Colonic mucosa (tissue), 4 donors: Measurements from ENCODE around the gene PATL2. TPM values are rescaled to one million over a fixed set of nuclear protein-coding genes. Genes with fewer than 3 reads are reported as not detected.

ENCODE experiments used
- DNase-seq: peaks from one replicate; pipeline ENCODE4 v3.0.0-alpha.2; 2020
- H3K27ac ChIP-seq: fragments of 200-600 bp; one replicate; pipeline ENCODE4 v1.8.0; 2021
- H3K27me3 ChIP-seq: fragments of 200-600 bp; one replicate; pipeline ENCODE4 v1.8.0; 2021
- H3K36me3 ChIP-seq: fragments of 200-600 bp; one replicate; pipeline ENCODE4 v1.8.0; 2021
- H3K4me1 ChIP-seq: fragments of 200-600 bp; one replicate; pipeline ENCODE4 v1.8.0; 2021; ENCODE audit warnings: mild to moderate bottlenecking
- H3K4me3 ChIP-seq: fragments of 200-600 bp; one replicate; pipeline ENCODE4 v1.8.0; 2021
- H3K9ac ChIP-seq, 2 donors: one replicate each; pipeline ENCODE4 v1.7.0; 2013; ENCODE audit warnings: control low read depth in 2 of 2, low read depth in 2 of 2, low read length in 2 of 2
- H3K9me3 ChIP-seq: fragments of 200-600 bp; one replicate; pipeline ENCODE4 v1.8.0; 2021
- intact Hi-C: fragments of 100-400 bp; cut with DNase I; formaldehyde crosslinking; loops from one replicate; pipeline ENCODE4 v1.14.1; 2022
- total RNA-seq, 2 donors: library from RNA; stranded (reverse); fragmentation: NEBNext Ultra II Directional in 1 of 2; extraction: Animal tissue kit (Norgen Biotek cat#: 25700) in 1 of 2; gene quantifications; one replicate each; pipeline ENCODE4 v1.2.1, GENCODE V29; 2021
- TF ChIP-seq, protein P1 (sequence below): fragments of 200-600 bp; IDR thresholded peaks from one replicate; pipeline ENCODE4 v1.8.0; 2022; ENCODE audit warnings: antibody characterized with exemption, mild to moderate bottlenecking
- donor health status: healthy.
- donor health status: DM: no; HTN: no; CAD: no.
- donor health status: DM: no; HTN: no; CAD: no.

The PATL2 gene
- total RNA-seq, 2 donors from 2014 or later: 1.2 to 2.6 TPM

- Histone ChIP-seq H3K36me3 (peaks cover 35% of the 10 kb centered on the region), H3K27me3 (no peaks in the 10 kb centered on the region), H3K9ac (no peak overlapping the region), H3K9me3 (no peaks in the 10 kb centered on the region), H3K4me1 (peaks cover 11% of the 10 kb centered on the region), H3K27ac (no peak overlapping the region), H3K4me3 (no peak overlapping the region)
- DNase-seq: no peak
- TF ChIP-seq, protein P1, sequence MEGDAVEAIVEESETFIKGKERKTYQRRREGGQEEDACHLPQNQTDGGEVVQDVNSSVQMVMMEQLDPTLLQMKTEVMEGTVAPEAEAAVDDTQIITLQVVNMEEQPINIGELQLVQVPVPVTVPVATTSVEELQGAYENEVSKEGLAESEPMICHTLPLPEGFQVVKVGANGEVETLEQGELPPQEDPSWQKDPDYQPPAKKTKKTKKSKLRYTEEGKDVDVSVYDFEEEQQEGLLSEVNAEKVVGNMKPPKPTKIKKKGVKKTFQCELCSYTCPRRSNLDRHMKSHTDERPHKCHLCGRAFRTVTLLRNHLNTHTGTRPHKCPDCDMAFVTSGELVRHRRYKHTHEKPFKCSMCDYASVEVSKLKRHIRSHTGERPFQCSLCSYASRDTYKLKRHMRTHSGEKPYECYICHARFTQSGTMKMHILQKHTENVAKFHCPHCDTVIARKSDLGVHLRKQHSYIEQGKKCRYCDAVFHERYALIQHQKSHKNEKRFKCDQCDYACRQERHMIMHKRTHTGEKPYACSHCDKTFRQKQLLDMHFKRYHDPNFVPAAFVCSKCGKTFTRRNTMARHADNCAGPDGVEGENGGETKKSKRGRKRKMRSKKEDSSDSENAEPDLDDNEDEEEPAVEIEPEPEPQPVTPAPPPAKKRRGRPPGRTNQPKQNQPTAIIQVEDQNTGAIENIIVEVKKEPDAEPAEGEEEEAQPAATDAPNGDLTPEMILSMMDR: no peak
- intact Hi-C loops: loop anchor here (10.0 kb wide), 1 partner anchor 924 kb away; the partner anchor contains the start of gene SERF2
These were observed 7.2 kb upstream of the PATL2 start for GRCh38 chr15:44718180-44718926.

DNA sequence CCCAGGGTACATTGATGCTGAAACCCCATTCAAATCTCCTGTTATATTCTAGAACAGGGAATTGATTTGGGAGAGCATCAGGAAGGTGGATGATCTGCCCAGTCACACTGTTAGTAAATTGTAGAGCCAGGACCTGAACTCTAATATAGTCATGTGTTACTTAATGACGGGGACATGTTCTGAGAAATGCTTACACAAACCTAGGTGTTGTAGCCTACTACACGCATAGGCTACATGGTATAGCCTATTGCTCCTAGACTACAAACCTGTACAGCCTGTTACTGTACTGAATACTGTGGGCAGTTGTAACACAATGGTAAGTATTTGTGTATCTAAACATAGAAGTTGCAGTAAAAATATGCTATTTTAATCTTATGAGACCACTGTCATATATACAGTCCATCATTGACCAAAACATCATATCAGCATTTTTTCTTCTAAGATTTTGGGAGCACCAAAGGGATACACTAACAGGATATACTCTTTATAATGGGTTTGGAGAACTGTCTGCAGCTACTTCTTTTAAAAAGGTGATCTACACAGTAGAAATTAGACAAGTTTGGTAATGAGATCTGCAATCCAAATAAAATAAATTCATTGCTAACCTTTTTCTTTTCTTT lies 6.0 kb upstream of the PATL2 start:
- Histone ChIP-seq H3K4me3 (no peak overlapping the region), H3K27ac (no peak overlapping the region), H3K9ac (no peak overlapping the region), H3K36me3 (peaks cover 35% of the 10 kb centered on the region), H3K9me3 (no peaks in the 10 kb centered on the region), H3K4me1 (peaks cover 11% of the 10 kb centered on the region), H3K27me3 (no peaks in the 10 kb centered on the region)
- intact Hi-C loops: loop anchor here (10.0 kb wide), 1 partner anchor 922 kb away; the partner anchor contains the start of gene SERF2
- TF ChIP-seq, protein P1: no peak
- no peak for DNase-seq

DNA sequence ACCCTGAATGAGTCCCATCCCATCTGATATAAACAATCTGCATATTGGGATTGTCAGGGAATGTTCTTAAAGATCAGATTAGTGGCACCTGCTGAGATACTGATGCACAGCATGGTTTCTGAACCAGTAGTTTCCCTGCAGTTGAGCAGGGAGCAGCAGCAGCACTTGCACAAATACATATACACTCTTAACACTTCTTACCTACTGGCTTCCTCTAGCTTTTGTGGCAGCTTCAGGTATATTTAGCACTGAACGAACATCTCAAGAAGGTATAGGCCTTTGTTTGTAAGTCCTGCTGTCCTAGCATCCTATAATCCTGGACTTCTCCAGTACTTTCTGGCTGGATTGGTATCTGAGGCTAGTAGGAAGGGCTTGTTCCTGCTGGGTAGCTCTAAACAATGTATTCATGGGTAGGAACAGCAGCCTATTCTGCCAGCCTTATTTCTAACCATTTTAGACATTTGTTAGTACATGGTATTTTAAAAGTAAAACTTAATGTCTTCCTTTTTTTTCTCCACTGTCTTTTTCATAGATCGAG lies 4.7 kb upstream of the PATL2 start:
- Histone ChIP-seq H3K36me3 (peaks cover 35% of the 10 kb centered on the region), H3K9ac (no peak overlapping the region), H3K27me3 (no peaks in the 10 kb centered on the region), H3K9me3 (no peaks in the 10 kb centered on the region), H3K4me1 (peaks cover 11% of the 10 kb centered on the region), H3K4me3 (peak overlapping the region; percentile 1), H3K27ac (no peak overlapping the region)
- TF ChIP-seq, protein P1: no peak
- DNase-seq: no peak
- intact Hi-C loops: loop anchor here (10.0 kb wide), 1 partner anchor 921 kb away; the partner anchor contains the start of gene SERF2

DNA sequence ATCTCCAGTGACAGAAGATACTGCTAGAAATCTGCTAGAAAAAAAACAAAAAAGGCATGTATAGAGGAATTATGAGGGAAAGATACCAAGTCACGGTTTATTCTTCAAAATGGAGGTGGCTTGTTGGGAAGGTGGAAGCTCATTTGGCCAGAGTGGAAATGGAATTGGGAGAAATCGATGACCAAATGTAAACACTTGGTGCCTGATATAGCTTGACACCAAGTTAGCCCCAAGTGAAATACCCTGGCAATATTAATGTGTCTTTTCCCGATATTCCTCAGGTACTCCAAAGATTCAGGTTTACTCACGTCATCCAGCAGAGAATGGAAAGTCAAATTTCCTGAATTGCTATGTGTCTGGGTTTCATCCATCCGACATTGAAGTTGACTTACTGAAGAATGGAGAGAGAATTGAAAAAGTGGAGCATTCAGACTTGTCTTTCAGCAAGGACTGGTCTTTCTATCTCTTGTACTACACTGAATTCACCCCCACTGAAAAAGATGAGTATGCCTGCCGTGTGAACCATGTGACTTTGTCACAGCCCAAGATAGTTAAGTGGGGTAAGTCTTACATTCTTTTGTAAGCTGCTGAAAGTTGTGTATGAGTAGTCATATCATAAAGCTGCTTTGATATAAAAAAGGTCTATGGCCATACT lies 4.1 kb upstream of the PATL2 start:
- TF ChIP-seq, protein P1: no peak
- intact Hi-C loops: loop anchor here (10.0 kb wide), 1 partner anchor 920 kb away; the partner anchor contains the start of gene SERF2
- H3K36me3 ChIP-seq: peaks cover 35% of the 10 kb centered on the region

More for the DNA sequence above, 4.1 kb upstream of the PATL2 start:
- Histone ChIP-seq H3K9me3 (no peaks in the 10 kb centered on the region), H3K27me3 (no peaks in the 10 kb centered on the region), H3K4me3 (peak overlapping the region; percentile 74), H3K9ac (peak overlapping the region in 1 of 2 donors; percentile 12), H3K4me1 (peaks cover 11% of the 10 kb centered on the region), H3K27ac (no peak overlapping the region)
- DNase-seq: no peak
